Dermis blood vessel endothelial cell (primary cell): ENCODE measurements around the gene NSUN3. TPM values are rescaled to one million over a fixed set of nuclear protein-coding genes. Genes with fewer than 3 reads are reported as not detected.
"Not testable (repeated sequence)": the region's sequence is repeated elsewhere in the genome, so short reads cannot be mapped to it uniquely, and the experiment has no call there.

Source experiments
- DNase-seq: peaks from one replicate; pipeline ENCODE4 v3.0.0; 2010
- total RNA-seq: library from RNA; depleted of rRNA; stranded (reverse); fragments of >200 nt; gene quantifications from 2 replicates; pipeline ENCODE4 v1.2.3, GENCODE V29; 2014

The NSUN3 gene
- 13.8 and 14.0 TPM in 2 replicates for total RNA-seq

- peak; percentile 99 for DNase-seq
Observed at GRCh38 chr3:94062513-94063404, at the start of gene NSUN3, which contains the start of gene DHFR2. TSS of gene NSUN3 (plus strand) at chr3:94063061. CDS start at chr3:94063127, 66 bp downstream. TSS of gene DHFR2 (minus strand) at chr3:94062916. CDS start at chr3:94061511, 1,405 bp downstream.

DNA sequence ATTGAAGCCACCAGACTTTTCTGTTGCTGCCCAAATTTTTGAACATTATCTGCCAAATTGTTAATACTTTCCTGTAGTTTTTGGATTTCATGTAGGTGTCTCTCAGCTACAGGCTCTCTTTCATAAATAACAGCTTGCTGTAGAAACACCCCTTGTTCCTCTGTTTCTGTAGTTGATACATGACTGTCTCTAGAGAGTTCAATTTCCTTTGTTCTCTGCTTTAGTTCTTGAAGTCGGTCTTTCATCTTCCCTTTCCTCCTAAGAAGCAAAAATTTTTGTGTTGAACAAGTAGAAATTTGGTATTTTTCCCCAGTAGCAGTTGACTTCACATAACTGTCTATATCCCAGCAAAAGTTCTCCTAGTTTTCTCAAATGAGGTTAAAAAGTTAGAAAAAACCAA, 47.8 kb upstream of the NSUN3 start:
- DNase-seq: no peak

DNA sequence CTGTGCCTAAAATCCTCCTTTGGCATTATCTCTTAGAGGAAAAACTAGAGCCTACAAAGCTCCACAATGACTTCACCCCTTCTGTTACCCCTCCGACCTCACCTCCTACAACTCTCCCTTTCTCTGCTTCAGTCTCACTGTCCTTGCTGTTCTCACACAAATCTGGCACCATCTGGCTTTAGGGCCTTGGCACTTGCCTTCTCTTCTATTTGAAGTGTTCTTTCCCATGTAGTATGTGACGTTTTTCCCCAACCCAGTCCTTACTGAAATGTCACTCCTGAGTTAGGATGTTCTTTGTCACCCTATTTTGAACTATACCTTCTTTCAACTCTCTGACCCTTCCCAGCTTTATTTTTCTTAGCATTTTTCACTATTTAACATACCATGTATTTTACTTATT, 43.2 kb upstream of the NSUN3 start:
- DNase-seq: no peak

- no peak for DNase-seq
Observed at GRCh38 chr3:94020293-94020692, 42.6 kb upstream of the NSUN3 start.

DNA sequence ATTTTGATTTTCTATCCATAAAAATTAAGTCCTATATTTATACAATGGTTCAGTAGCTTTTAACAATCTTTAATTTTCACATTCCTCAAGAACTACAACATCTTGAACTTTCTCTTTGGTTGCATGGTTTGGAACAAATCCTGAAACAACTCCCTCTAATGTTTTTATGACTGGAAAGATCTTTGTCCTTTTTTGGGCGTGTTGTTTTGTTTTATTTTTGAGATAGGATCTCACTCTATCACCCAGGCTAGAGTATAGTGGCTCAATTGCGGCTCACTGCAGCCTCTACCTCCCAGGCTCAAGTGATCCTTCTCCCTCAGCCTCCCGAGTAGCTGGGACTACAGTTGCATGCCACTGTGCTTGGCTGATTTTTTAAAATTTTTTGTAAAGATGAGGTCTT, 38.5 kb upstream of the NSUN3 start:
- DNase-seq: no peak

GRCh38 chr3:94026623-94027022, 36.2 kb upstream of the NSUN3 start:
- no peak for DNase-seq

DNA sequence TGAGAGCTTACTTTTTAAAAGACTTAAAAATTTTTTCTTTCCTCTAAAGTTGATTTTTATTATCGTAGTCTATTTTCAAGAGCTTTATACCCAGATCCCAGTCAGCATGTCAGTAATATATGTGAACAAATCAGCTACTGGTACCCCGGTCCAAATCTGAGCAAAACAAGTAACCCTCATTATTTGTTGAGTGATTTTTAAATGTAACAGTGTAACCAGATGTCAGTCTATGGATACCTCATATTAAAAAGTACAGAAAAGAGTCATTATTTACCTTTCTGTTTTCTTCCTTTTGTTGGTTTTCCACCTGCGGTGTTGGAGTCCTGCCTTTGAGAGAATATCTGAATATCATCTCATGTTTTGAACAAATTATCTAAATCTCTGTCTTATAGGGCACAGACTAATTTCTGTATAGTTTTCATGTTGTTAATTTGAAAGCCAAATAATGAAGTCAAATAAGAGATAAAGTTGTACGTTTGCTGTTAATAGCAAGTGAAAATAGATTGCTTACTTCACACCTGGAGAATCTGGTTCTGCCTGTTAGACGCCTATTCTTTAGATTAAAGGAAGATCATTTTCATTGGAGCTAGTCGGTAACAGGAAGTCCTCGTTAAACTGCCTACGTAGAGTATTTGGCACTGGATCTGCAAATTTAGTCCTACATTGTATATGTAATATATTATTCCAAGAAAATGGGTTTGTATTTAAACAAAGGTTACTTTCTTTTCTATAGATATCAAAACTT, 34.6 kb upstream of the NSUN3 start, which contains the start of gene STX19:
TSS of gene STX19 (minus strand) at position 505 of the 745 bp plus-strand sequence. CDS start 13,328 bp downstream, outside the sequence.
- DNase-seq: peak; percentile 12

DNA sequence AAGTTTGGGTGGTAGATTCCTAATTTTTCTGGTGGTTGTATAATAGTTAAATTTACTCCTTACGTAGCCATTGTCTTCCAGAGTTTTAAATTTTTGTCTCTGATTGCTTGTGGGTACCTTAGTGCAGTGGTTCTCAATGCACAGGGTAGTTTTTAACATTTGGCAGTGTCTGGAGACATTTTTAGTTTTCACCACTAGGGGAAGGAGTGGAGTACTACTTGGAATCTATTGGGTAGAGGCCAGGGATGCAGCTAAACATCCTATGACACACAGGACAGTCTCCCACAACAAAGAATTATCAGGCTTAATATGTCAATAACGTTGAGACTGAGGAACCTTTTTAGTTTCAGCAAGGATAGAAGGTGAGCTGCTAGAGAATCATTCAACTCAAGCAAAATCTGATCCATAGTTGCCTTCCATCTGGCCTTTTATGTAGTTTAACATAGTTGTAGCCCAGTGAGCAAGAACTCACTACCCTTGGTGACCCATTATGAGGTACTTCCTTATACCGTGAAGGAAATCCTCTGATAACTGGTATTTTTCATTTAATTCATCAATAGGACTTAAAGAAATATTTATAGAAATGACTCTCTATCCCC, 25.9 kb upstream of the NSUN3 start:
- DNase-seq: peak; percentile 42

GRCh38 chr3:94043285-94043684, 19.6 kb upstream of the NSUN3 start:
- no peak for DNase-seq

DNA sequence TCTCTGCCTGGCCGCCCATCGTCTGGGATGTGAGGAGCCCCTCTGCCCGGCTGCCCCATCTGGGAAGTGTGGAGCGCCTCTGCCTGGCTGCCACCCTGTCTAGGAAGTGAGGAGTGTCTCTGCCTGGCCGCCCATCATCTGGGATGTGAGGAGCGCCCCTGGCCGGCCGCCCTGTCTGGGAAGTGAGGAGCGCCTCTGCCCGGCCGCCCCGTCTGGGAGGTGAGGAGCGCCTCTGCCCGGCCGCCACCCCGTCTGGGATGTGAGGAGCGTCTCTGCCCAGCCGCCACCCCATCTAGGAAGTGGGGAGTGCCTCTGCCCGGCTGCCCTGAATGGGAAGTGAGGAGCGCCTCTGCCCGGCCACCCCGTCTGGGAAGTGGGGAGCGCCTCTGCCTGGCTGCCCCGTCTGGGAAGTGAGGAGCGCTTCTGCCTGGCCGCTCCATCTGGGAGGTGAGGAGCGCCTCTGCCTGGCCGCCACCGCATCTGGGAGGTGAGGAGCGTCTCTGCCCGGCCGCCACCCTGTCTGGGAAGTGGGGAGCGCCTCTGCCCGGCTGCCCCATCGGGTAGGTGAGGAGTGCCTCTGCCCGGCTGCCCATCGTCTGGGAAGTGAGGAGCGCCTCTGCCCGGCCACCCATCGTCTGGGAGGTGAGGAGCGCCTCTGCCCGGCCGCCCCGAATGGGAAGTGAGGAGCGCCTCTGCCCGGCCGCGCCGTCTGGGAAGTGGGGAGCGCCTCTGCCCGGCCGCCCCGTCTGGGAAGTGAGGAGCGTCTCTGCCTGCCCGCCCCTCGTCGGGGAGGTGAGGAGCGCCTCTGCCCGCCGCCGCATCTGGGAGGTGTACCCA, 18.5 kb upstream of the NSUN3 start:
- not testable (repeated sequence) for DNase-seq

DNA sequence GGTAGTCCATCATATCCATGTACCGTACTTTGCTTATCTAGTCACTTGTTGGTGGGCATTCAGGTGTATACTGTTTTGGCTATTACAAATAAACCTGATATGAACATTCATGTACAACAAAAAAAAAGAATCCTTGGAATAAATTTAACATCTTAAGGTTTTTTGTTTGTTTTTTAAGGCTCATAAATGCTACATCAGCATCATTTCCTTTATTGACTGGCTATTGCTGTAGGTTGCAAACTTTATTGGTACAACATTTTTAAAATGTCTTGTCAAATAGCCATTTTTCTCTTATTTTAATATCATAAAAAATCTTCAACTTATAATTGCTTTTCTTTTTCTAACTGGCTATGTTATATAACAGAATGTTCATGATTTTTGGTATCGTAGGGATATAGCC, 16.3 kb upstream of the NSUN3 start:
- DNase-seq: no peak

DNA sequence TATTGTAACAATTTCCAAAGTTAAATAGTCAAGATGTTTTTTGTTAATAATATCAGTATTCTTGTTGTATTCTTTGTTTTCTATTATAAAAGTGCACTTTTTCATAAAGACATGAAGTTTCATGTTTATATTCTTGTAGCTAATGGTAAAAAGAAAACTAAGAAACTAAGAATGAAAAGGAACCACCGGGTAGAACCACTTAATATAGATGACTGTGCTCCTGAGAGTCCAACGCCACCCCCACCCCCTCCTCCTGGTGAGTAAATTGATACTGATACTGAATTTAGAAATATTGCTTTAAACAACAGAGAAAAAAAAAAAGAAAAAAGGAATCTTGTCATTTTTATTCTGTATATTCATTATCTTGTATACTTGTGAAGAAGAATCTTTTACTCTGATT, 13.6 kb upstream of the NSUN3 start:
- no peak for DNase-seq

DNA sequence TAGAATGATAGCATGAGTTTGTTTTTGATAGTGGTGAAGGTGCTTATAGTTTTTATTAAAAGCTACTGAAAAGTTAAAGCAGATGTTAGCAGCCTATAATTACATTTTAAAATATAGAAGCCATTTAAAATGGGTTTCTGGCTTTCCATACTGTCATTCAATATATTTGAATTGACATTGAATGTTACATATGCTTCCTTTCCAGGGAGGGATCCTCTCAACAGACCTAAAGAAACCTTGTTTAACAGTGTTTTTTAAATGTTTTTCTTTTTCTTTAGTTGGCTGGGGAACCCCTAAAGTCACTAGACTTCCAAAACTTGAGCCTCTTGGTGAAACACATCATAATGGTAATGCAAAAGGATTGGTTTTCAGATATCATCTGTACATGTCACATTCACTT, 12.3 kb upstream of the NSUN3 start:
- no peak for DNase-seq

DNA sequence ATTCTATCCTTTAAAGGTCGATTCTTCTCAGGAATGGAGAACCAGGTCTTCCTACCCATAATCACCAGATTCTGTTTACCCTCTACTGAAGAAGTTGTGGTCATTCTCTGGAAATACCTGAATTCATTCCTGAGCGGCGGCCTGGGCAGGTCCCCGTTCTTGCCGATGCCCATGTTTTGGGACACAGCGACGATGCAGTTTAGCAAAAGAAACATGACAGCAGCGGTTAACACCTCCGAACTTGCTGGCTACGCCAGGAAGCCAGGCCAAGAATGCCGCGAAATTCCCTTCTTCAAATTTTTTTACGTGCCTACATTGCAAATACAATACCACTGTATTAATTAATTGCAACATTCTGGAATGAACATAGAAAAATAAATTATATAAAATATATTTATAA, 1.6 kb upstream of the NSUN3 start:
- no peak for DNase-seq

- peak; percentile 25 for DNase-seq
Observed at GRCh38 chr3:94063496-94064119, 747 bp downstream of the NSUN3 start.

- no peak for DNase-seq
Observed at GRCh38 chr3:94064243-94064860, 1.5 kb downstream of the NSUN3 start.

- no peak for DNase-seq
Observed at GRCh38 chr3:94065122-94065521, 2.3 kb downstream of the NSUN3 start.

DNA sequence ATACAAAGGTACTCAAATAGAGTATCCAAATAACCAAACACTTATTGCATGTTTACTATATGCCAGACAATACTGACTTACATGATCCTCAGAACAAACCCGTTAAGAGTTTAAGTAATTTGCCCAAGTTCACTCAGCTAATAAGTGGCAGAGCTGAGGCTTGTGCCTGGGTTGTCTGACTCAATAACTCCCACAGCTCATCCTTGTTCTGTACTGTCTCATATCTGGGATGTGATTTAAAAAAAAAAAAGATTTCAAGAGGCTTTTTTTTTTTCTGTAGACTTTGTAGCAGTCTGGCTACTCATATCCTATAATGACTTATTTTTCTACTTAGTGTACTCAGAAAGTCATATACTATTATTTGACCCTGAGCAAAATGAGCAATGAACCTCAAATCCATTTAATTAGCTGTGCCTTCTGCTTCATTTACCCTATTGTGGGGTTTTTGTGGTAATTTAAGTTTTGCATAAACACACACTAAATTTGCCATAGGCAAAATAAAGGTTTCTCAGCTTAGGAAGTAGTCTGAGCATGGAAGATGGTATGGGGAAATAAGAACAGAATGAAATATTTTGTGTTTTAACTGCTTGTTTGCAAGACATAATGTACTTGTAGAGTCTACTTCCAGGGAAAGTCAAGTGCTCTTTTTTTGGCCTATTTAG, 3.1 kb downstream of the NSUN3 start:
- no peak for DNase-seq

- peak; percentile 72 for DNase-seq
Observed at GRCh38 chr3:94066506-94067500, 3.9 kb downstream of the NSUN3 start.
